AG04450 (cell line): Measurements from ENCODE around the gene SLC44A3. TPM values are rescaled to one million over a fixed set of nuclear protein-coding genes. Genes with fewer than 3 reads are reported as not detected.

Experiments used
- CTCF ChIA-PET: fragments of 300-600, 350-600 bp; formaldehyde crosslinking; extraction: SDS; loops from one replicate; lab custom pipeline; 2022; ENCODE audit warnings: antibody characterized with exemption, inconsistent platforms; lab: Charles Lee
- POLR2A ChIA-PET: fragments of 350-600 bp; formaldehyde crosslinking; extraction: SDS; loops from one replicate; lab custom pipeline; 2021; ENCODE audit warnings: antibody characterized with exemption, inconsistent platforms; lab: Yijun Ruan, JAX
- DNase-seq: peaks from one replicate; pipeline ENCODE4 v3.0.0-alpha.2; 2011; ENCODE audit warnings: low read depth, low spot score
- H3K27ac ChIP-seq: one replicate; pipeline ENCODE4 v1.5.1; 2012; ENCODE audit warnings: low read depth, low read length, control low read depth
- H3K27me3 ChIP-seq: one replicate; pipeline ENCODE4 v1.6.0; 2012; ENCODE audit warnings: low read length; ENCODE audit not compliant: control insufficient read depth, insufficient read depth
- H3K4me3 ChIP-seq: 2 replicates; pipeline ENCODE4 v1.5.1; 2011; ENCODE audit warnings: mild to moderate bottlenecking, low read depth, low read length, control low read depth
- H3K9me3 ChIP-seq: 2 replicates; pipeline ENCODE4 v1.5.1; 2012; ENCODE audit warnings: low read length; ENCODE audit not compliant: control insufficient read depth, insufficient read depth
- polyA plus RNA-seq: library from polyadenylated mRNA; depleted of rRNA; stranded (reverse); fragments of >200 nt; gene quantifications from 2 replicates; pipeline ENCODE4 v1.2.3, GENCODE V29; 2011
- TF ChIP-seq, protein P1 (sequence below): IDR thresholded peaks from 2 replicates; pipeline ENCODE4 v1.5.1; 2011; ENCODE audit warnings: low read depth, low read length, control low read depth, inconsistent platforms

Gene SLC44A3
- polyA plus RNA-seq, 1 experiment = 3.4 TPM

DNA sequence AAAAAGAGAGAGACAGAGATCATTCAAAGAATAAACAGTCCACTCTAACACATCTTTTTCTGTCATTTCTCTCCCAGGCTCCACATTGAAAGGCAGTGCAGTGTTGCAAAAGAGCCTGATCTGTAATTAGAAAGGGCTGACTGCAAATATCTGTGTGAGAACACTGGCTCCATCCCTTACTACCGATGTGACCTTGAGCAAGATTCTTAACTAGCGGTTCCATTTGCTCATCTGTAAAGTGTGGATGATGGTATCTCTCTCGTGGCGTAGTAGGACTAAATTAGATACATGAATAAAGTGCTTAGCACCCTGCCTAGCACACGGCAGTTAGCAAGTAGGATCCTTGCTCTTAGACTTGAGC is 26.9 kb upstream of the SLC44A3 start:
- CTCF ChIA-PET = no interaction called here

DNA sequence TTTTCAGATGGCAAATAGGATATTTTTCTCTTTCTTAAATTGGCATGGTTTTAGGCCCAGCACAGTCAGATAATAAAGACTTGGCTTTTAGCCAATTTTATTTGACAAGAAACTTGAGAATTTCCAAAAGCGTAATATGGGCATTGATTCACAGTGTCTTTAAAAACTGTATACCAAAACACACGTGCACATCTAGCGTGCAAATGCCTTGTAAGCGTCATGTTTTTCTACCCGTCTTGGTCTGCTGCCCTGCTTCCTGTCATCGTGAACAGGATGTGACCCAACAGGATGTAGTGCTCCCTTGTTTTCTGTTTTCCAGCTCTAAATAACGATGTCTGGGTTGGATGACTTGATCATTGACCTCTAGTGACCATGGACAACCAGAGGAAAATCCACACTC is 24.7 kb upstream of the SLC44A3 start:
- Histone ChIP-seq H3K4me3 (no peak overlapping the region), H3K9me3 (no peaks in the 10 kb centered on the region), H3K27me3 (no peaks in the 10 kb centered on the region), H3K27ac (no peak overlapping the region)
- DNase-seq = no peak
- POLR2A ChIA-PET = no interaction called here
- TF ChIP-seq, protein P1, sequence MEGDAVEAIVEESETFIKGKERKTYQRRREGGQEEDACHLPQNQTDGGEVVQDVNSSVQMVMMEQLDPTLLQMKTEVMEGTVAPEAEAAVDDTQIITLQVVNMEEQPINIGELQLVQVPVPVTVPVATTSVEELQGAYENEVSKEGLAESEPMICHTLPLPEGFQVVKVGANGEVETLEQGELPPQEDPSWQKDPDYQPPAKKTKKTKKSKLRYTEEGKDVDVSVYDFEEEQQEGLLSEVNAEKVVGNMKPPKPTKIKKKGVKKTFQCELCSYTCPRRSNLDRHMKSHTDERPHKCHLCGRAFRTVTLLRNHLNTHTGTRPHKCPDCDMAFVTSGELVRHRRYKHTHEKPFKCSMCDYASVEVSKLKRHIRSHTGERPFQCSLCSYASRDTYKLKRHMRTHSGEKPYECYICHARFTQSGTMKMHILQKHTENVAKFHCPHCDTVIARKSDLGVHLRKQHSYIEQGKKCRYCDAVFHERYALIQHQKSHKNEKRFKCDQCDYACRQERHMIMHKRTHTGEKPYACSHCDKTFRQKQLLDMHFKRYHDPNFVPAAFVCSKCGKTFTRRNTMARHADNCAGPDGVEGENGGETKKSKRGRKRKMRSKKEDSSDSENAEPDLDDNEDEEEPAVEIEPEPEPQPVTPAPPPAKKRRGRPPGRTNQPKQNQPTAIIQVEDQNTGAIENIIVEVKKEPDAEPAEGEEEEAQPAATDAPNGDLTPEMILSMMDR = no peak
- CTCF ChIA-PET = no interaction called here

More for the DNA sequence above, 26.9 kb upstream of the SLC44A3 start:
- H3K4me3 ChIP-seq = no peak overlapping the region
- DNase-seq = no peak
- H3K9me3 ChIP-seq = no peaks in the 10 kb centered on the region
- peak overlapping the region; percentile 43 for H3K27ac ChIP-seq
- TF ChIP-seq, protein P1 = no peak
- H3K27me3 ChIP-seq = no peaks in the 10 kb centered on the region
- POLR2A ChIA-PET = no interaction called here

DNA sequence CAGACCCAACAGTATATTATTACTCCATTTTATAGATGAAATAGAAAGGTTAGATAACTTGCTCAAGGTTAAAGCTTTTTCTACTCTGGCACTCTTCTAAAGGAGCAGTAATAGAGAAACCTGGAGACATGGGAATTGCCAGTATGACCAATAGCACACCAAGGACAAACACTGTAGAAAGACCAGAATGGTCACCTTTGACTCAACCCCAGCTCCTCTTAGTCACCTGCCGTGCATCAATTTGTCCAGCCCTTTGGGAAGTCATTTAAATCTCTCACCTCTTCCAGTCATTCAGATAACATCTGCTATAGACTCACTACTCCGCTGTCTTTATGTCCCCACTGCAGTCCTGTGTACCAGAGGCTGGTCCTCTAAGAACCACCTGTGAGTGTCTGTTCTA is 23.9 kb upstream of the SLC44A3 start:
- ChIA-PET POLR2A (no interaction called here), CTCF (no interaction called here)
- Histone ChIP-seq H3K27ac (no peak overlapping the region), H3K9me3 (no peaks in the 10 kb centered on the region), H3K27me3 (no peaks in the 10 kb centered on the region), H3K4me3 (no peak overlapping the region)
- TF ChIP-seq, protein P1 = no peak
- no peak for DNase-seq

DNA sequence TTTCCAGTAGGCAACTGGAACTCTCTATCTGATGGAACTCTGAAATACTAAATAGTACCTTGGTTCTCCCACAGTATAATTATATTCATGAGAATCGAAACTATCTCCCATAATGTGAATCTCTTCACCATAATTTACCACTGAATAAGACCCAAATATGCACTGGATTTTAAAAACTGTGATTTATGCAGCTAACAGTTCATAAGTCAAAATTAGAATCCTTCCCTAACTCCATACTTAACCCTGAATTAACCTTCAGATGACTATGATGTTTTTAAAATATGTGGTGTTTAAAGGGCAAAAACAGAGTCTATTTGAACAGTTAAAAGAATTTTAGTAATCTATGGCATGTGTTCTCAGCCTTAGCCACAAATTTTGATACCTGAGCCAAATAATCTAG is 22.9 kb upstream of the SLC44A3 start:
- POLR2A ChIA-PET = no interaction called here
- CTCF ChIA-PET = interaction anchor here (0.9 kb wide), 1 partner anchor 246 kb away, joined by 4 read pairs; no protein-coding TSS in a partner anchor
- no peak overlapping the region for H3K27ac ChIP-seq
- TF ChIP-seq, protein P1 = no peak
- H3K4me3 ChIP-seq = no peak overlapping the region
- no peaks in the 10 kb centered on the region for H3K27me3 ChIP-seq
- no peak for DNase-seq
- no peaks in the 10 kb centered on the region for H3K9me3 ChIP-seq

DNA sequence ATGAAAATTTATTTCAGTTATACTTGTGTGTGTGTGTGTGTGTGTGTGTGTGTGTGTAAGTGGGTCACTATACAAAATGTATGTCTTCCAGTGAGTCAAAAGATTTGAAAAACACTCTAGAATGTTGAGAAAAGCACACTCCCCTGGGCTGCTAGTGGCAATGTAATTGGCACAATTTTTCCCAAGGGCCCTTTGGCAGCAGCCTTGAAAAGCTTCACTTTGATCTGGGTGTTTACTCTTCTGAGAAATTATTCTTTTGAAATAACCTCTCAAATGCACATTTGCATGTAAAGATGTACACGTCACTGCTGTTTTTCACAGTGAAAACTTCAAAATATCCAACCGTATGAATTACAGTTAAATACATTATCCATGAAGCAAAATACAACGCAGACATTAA is 22.1 kb upstream of the SLC44A3 start:
- ChIA-PET POLR2A (no interaction called here), CTCF (interaction anchor here (0.9 kb wide), 1 partner anchor 245 kb away, joined by 4 read pairs; no protein-coding TSS in a partner anchor)
- Histone ChIP-seq H3K4me3 (no peak overlapping the region), H3K9me3 (no peaks in the 10 kb centered on the region), H3K27me3 (no peaks in the 10 kb centered on the region), H3K27ac (no peak overlapping the region)
- no peak for DNase-seq
- TF ChIP-seq, protein P1 = no peak
